Kidney epithelial cell (primary cell): ENCODE data around the gene ACAA2. TPM values are rescaled to one million over a fixed set of nuclear protein-coding genes. Genes with fewer than 3 reads are reported as not detected.

Experiments used
- DNase-seq: peaks from one replicate; pipeline ENCODE4 v3.0.0-alpha.2; 2010; ENCODE audit warnings: low read depth
- H3K27me3 ChIP-seq: 2 replicates; pipeline ENCODE4 v1.6.0; 2011; ENCODE audit warnings: low read length; ENCODE audit not compliant: control insufficient read depth, insufficient read depth
- H3K36me3 ChIP-seq: 2 replicates; pipeline ENCODE4 v1.5.1; 2011; ENCODE audit warnings: low read length; ENCODE audit not compliant: control insufficient read depth, insufficient read depth
- H3K4me3 ChIP-seq: 2 replicates; pipeline ENCODE4 v1.5.1; 2011; ENCODE audit warnings: low read depth, mild to moderate bottlenecking, control low read depth, low read length
- total RNA-seq: library from RNA; depleted of rRNA; stranded (reverse); fragments of >200 nt; gene quantifications from 2 replicates; pipeline ENCODE4 v1.2.3, GENCODE V29; 2015
- TF ChIP-seq, protein P1 (sequence below): IDR thresholded peaks from 2 replicates; pipeline ENCODE4 v1.5.1; 2011; ENCODE audit warnings: mild to moderate bottlenecking, moderate library complexity, low read length, control low read depth, inconsistent platforms; ENCODE audit not compliant: insufficient read depth, poor library complexity, severe bottlenecking

ACAA2 gene
- total RNA-seq, 1 donor from 2014 or later: 68.0 TPM

DNA sequence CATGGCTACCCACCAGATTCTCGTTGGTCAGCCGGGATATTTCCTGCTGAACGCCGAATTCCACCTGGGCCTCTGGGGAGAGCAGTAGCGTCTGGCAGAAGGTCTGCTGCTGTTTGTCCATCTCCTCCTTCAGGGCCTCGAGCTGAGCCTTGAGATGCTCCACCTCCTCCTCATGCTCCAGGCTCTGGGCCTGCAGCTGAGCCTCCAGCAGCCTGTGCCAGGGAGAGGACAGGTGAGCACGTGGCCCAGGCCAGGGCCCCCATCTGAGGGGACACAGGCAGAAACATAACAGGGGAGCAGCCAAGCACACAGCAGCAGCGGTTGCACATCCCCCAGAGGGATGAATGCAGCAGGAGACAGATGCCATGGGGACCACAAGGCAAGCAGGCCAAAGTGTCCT, 40.1 kb upstream of the ACAA2 start:
- TF ChIP-seq, protein P1, sequence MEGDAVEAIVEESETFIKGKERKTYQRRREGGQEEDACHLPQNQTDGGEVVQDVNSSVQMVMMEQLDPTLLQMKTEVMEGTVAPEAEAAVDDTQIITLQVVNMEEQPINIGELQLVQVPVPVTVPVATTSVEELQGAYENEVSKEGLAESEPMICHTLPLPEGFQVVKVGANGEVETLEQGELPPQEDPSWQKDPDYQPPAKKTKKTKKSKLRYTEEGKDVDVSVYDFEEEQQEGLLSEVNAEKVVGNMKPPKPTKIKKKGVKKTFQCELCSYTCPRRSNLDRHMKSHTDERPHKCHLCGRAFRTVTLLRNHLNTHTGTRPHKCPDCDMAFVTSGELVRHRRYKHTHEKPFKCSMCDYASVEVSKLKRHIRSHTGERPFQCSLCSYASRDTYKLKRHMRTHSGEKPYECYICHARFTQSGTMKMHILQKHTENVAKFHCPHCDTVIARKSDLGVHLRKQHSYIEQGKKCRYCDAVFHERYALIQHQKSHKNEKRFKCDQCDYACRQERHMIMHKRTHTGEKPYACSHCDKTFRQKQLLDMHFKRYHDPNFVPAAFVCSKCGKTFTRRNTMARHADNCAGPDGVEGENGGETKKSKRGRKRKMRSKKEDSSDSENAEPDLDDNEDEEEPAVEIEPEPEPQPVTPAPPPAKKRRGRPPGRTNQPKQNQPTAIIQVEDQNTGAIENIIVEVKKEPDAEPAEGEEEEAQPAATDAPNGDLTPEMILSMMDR: no peak
- peaks cover 1% of the 10 kb centered on the region for H3K36me3 ChIP-seq
- H3K4me3 ChIP-seq: no peak overlapping the region
- H3K27me3 ChIP-seq: no peaks in the 10 kb centered on the region
- no peak for DNase-seq

DNA sequence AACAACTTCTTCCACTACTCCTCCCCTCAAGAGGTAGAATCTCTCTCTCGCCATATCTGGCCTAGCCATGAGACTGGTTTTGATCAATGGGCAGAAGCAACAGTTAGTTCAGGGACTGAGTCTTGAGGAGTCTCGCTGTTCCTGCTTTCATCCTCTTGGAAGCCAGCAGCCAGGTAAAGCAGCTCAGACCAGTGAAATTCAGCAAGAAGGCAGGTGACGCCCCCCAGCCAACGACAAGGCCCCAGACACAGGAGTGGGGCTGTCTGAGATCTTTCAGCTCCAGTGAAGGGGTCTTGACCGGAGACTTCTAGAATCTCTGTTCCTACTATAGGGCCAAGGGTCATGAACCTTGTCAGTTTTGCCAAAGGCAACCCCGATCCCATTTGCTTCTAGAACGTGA, 39.7 kb upstream of the ACAA2 start:
- Histone ChIP-seq H3K27me3 (no peaks in the 10 kb centered on the region), H3K36me3 (peaks cover 1% of the 10 kb centered on the region), H3K4me3 (no peak overlapping the region)
- TF ChIP-seq, protein P1: no peak
- no peak for DNase-seq

DNA sequence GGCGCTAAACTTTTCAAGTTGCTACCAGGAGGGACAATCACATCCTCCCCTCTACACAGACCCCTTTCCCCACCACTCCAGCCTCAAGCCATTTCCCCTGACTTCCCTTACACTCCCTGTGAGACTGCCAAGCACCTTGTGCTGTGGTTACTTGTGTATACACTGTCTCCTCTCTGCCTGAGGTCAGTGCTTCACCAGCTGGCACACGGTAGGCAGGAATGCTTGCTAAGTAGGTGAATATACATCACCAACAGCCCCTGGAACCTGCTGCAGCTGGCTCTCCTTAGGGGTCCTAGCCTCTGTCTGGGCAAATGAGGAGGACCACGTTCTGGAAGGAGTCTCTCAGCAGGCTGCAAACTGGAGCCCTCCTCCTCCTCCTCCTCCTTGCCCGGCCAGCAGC, 38.3 kb upstream of the ACAA2 start:
- Histone ChIP-seq H3K4me3 (no peak overlapping the region), H3K27me3 (no peaks in the 10 kb centered on the region), H3K36me3 (peaks cover 1% of the 10 kb centered on the region)
- DNase-seq: no peak
- TF ChIP-seq, protein P1: no peak

DNA sequence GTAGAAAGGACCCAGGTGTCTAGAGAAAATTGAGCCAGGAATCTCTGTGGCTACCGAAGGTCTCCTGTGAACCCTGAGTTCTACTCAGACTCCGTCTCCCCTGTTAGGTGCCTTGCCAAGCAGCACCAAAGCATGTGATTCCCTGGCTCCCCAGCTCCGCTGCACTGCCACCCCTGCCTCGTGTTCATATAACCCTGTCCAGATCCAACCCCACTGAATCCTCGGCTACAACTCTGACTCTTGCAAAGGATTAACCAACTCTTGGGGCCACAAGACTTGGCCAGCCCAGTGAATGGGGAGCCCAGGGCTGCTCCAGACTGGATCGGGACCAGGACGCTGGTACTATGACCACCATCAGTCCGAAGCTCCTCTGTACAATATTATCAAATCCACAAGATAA, 37.3 kb upstream of the ACAA2 start:
- no peak overlapping the region for H3K4me3 ChIP-seq
- peaks cover 1% of the 10 kb centered on the region for H3K36me3 ChIP-seq
- TF ChIP-seq, protein P1: no peak

DNA sequence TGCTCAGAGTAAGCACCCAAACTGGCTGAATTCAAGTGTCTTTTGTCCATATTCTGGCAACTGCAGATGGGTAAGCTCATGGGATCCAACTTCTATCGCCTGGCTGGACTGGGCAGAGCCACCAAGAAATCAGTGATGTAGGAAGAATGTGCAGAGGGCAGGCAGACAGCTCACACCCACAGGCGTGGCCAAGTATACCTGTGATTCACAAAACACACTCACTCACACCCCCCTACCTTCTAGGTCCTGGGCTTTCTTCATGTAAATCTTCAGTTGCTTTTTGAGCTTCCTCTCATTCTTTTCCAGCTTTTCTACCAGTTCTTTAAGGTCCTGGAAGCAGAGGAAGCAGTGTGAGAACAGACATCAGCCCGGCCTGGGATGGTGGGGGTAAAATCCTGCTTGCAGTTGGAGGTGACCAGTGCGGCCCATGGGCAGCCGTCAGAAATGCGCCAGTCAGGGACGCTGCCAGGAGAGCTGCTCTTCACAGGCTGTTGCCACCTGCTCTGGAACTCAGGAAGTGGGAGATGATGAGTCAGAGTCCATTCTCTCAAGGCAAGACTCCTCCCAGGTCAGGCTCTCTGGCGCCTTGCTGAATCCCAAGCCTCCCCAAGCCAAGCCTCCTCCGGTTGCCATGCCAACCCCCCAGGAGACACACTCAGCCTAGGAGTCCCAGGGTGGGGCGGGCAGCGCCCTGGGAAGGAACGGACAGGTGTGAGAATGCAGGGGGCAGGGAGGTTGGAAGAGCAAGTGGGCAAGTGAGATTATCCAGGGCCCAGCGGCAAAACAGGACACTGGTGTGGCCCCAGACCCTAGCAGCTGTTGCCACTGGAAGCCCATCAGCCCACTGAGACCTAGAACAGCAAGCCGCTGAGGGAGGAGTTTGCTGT, 36.2 kb upstream of the ACAA2 start:
- DNase-seq: peak; percentile 98
- Histone ChIP-seq H3K36me3 (peaks cover 1% of the 10 kb centered on the region), H3K4me3 (no peak overlapping the region), H3K27me3 (no peaks in the 10 kb centered on the region)
- TF ChIP-seq, protein P1: no peak

More for the DNA sequence above, 37.3 kb upstream of the ACAA2 start:
- DNase-seq: no peak
- H3K27me3 ChIP-seq: no peaks in the 10 kb centered on the region
